ENCODE results near the gene CAPSL.

The CAPSL gene

GRCh38 chr5:35960328-35960727, 21.9 kb upstream of the CAPSL start (continued):
- no peak for TF ChIP-seq PATZ1 (CRISPR knock-in tag; IDR thresholded peaks at IDR 0.05; ENCODE audit: borderline replicate concordance)
- TF ChIP-seq ISL1 (CRISPR knock-in tag; IDR thresholded peaks at IDR 0.05) = no peak
- TF ChIP-seq TSHZ2 (CRISPR knock-in tag; IDR thresholded peaks at IDR 0.05) = no peak
- TF ChIP-seq GLIS3 (CRISPR knock-in tag; IDR thresholded peaks at IDR 0.05) = no peak
- TF ChIP-seq ZFP3 (CRISPR knock-in tag; IDR thresholded peaks at IDR 0.05) = no peak

- TF ChIP-seq PATZ1 (CRISPR knock-in tag; IDR thresholded peaks at IDR 0.05; ENCODE audit: borderline replicate concordance) = no peak
- ATAC-seq = no peak
These were observed 18.0 kb upstream of the CAPSL start for GRCh38 chr5:35956429-35956828.

GRCh38 chr5:35954175-35954574, 15.8 kb upstream of the CAPSL start:
- TF ChIP-seq ZFP30 (CRISPR knock-in tag; IDR thresholded peaks at IDR 0.05) (no peak), CSDC2 (CRISPR knock-in tag; IDR thresholded peaks at IDR 0.05) (no peak), RARB (CRISPR knock-in tag; IDR thresholded peaks at IDR 0.05) (no peak), ARNTL (CRISPR knock-in tag; IDR thresholded peaks at IDR 0.05; ENCODE audit: borderline replicate concordance, low read depth) (no peak), ZNF565 (CRISPR knock-in tag; conservative IDR thresholded peaks at IDR 0.05; ENCODE audit: low read depth) (no peak), ZFP3 (CRISPR knock-in tag; IDR thresholded peaks at IDR 0.05) (no peak), ZNF8 (CRISPR knock-in tag; IDR thresholded peaks at IDR 0.05) (no peak), ISL1 (CRISPR knock-in tag; IDR thresholded peaks at IDR 0.05) (no peak), ZC3H10 (CRISPR knock-in tag; IDR thresholded peaks at IDR 0.05) (no peak)
- no peak for ATAC-seq

GRCh38 chr5:35947085-35947484, 8.7 kb upstream of the CAPSL start:
- TF ChIP-seq PATZ1 (CRISPR knock-in tag; IDR thresholded peaks at IDR 0.05; ENCODE audit: borderline replicate concordance) (no peak), OSR1 (CRISPR knock-in tag; IDR thresholded peaks at IDR 0.05) (no peak), ARNTL (CRISPR knock-in tag; IDR thresholded peaks at IDR 0.05; ENCODE audit: borderline replicate concordance, low read depth) (no peak), ZNF70 (CRISPR knock-in tag; IDR thresholded peaks at IDR 0.05) (no peak), GLIS3 (CRISPR knock-in tag; IDR thresholded peaks at IDR 0.05) (no peak), ZC3H10 (CRISPR knock-in tag; IDR thresholded peaks at IDR 0.05) (no peak)
- ATAC-seq = no peak

GRCh38 chr5:35939639-35940038, 1.2 kb upstream of the CAPSL start:
- ATAC-seq = no peak
- no peak for TF ChIP-seq GLIS3 (CRISPR knock-in tag; IDR thresholded peaks at IDR 0.05)
- no peak for TF ChIP-seq TSHZ2 (CRISPR knock-in tag; IDR thresholded peaks at IDR 0.05)
- no peak for TF ChIP-seq ARNTL (CRISPR knock-in tag; IDR thresholded peaks at IDR 0.05; ENCODE audit: borderline replicate concordance, low read depth)
- TF ChIP-seq TCF4 (CRISPR knock-in tag; IDR thresholded peaks at IDR 0.05; ENCODE audit: borderline replicate concordance) = no peak
- no peak for TF ChIP-seq CSRNP3 (CRISPR knock-in tag; IDR thresholded peaks at IDR 0.05)
- no peak for TF ChIP-seq PPARA (CRISPR knock-in tag; IDR thresholded peaks at IDR 0.05; ENCODE audit: borderline replicate concordance)
- no peak for TF ChIP-seq ZFP3 (CRISPR knock-in tag; IDR thresholded peaks at IDR 0.05)
- TF ChIP-seq ZC3H10 (CRISPR knock-in tag; IDR thresholded peaks at IDR 0.05) = no peak
- TF ChIP-seq ISL1 (CRISPR knock-in tag; IDR thresholded peaks at IDR 0.05) = no peak
- TF ChIP-seq ZNF8 (CRISPR knock-in tag; IDR thresholded peaks at IDR 0.05) = no peak
- no peak for TF ChIP-seq RARB (CRISPR knock-in tag; IDR thresholded peaks at IDR 0.05)
- TF ChIP-seq ZNF565 (CRISPR knock-in tag; conservative IDR thresholded peaks at IDR 0.05; ENCODE audit: low read depth) = no peak
- TF ChIP-seq CREB5 (CRISPR knock-in tag; IDR thresholded peaks at IDR 0.05; ENCODE audit: low read depth) = no peak
- TF ChIP-seq ESRRG (CRISPR knock-in tag; IDR thresholded peaks at IDR 0.05) = no peak

Data from SK-N-SH treated with all-trans-retinoic acid at 6 μM for 48 hours (cell line).